Measurements from ENCODE around the gene RPH3AL. TPM values are rescaled to one million over a fixed set of nuclear protein-coding genes. Genes with fewer than 3 reads are reported as not detected.

The RPH3AL gene
- total RNA-seq, 1 donor, result 2.9 TPM

DNA sequence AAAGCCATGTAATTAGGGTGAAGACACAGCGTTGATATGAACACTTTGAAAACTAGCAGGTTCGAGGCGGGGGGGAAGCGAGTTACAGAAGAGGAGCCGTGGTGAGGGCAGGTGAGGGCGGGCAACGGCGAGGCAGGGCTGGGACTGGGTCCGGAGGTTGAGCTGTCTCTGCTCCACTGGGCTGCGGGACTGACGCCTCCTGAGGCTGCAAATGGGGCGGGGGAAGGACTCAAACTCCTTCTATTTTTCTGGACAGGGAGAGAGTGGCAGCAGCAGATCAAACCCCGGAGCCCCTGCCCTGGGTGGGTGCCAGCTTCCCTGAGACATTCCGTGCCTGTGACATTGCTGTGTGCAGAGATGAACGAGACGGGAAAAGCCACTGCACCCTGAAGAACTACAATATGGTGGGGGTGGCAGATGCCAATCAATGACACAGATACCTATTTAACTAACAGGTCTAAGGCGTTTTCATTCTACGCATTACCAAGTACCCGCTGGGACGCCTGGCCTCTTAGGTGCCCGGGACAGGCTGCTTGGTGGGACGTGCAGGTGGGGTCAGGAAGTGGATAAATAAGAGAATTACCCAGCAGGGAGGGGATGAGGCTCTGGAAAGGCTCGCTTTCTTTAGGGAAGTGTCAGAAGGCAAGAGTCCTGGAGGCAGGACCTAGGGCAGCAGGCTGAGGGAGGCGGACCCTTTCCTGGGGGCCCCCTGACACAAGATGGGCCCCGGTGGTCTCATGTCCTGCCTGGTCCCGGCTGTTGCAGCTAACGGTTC, 30.4 kb downstream of the RPH3AL start:
- peak; percentile 31 for DNase-seq (ENCODE audit: insufficient read length, low spot score, missing footprints)
- Histone ChIP-seq H3K9me3 (ENCODE audit: low read depth, low read length) (no peaks in the 10 kb centered on the region), H3K4me2 (ENCODE audit: insufficient read depth, low read length) (no peak overlapping the region), H3K4me1 (ENCODE audit: insufficient read depth, low read length) (no peaks in the 10 kb centered on the region), H4K20me1 (ENCODE audit: insufficient read depth, low read length) (no peaks in the 10 kb centered on the region), H2AFZ (ENCODE audit: low read length) (no peak overlapping the region), H3K4me3 (ENCODE audit: insufficient read depth, low read length) (no peak overlapping the region), H3K79me2 (ENCODE audit: insufficient read depth, low read length) (no peaks in the 10 kb centered on the region), H3K36me3 (ENCODE audit: insufficient read depth, low read length) (no peaks in the 10 kb centered on the region), H3K27ac (ENCODE audit: low read depth, low read length) (no peak overlapping the region), H3K27me3 (ENCODE audit: insufficient read depth, low read length) (no peaks in the 10 kb centered on the region)
- TF ChIP-seq, protein P1, sequence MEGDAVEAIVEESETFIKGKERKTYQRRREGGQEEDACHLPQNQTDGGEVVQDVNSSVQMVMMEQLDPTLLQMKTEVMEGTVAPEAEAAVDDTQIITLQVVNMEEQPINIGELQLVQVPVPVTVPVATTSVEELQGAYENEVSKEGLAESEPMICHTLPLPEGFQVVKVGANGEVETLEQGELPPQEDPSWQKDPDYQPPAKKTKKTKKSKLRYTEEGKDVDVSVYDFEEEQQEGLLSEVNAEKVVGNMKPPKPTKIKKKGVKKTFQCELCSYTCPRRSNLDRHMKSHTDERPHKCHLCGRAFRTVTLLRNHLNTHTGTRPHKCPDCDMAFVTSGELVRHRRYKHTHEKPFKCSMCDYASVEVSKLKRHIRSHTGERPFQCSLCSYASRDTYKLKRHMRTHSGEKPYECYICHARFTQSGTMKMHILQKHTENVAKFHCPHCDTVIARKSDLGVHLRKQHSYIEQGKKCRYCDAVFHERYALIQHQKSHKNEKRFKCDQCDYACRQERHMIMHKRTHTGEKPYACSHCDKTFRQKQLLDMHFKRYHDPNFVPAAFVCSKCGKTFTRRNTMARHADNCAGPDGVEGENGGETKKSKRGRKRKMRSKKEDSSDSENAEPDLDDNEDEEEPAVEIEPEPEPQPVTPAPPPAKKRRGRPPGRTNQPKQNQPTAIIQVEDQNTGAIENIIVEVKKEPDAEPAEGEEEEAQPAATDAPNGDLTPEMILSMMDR (IDR thresholded peaks at IDR 0.05; ENCODE audit: extremely low read depth, low read depth, low read length), result no peak

DNA sequence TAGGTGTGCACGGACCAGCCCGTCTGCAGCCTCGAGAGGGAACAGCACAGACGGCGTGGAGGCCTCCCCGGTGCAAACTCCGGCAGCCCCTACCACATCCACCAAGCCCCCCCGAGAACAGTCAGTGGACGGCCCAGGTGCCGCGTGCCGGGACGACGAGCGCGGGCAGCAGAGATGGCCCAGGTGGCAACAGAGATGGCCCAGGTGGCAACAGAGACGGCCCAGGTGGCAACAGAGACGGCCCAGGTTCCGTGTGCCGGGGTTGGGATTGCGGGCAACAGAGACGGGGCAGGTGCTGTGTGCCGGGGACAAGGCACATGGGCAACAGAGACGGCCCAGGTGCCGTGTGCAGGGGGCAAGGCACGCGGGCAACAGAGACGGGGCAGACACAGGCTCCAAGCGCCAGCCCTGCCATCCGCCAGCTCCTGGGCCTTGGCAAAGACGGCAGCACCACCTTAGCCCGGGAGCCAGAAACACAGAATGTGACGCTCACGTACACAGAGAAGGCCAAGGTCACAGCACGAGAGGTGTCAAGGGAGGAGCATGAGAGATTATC, 31.1 kb downstream of the RPH3AL start:
- Histone ChIP-seq H2AFZ (ENCODE audit: low read length) (no peak overlapping the region), H3K4me2 (ENCODE audit: insufficient read depth, low read length) (no peak overlapping the region), H3K4me1 (ENCODE audit: insufficient read depth, low read length) (no peaks in the 10 kb centered on the region), H3K36me3 (ENCODE audit: insufficient read depth, low read length) (no peaks in the 10 kb centered on the region), H3K79me2 (ENCODE audit: insufficient read depth, low read length) (no peaks in the 10 kb centered on the region), H3K27ac (ENCODE audit: low read depth, low read length) (no peak overlapping the region), H3K4me3 (ENCODE audit: insufficient read depth, low read length) (no peak overlapping the region), H4K20me1 (ENCODE audit: insufficient read depth, low read length) (no peaks in the 10 kb centered on the region), H3K9me3 (ENCODE audit: low read depth, low read length) (no peaks in the 10 kb centered on the region), H3K27me3 (ENCODE audit: insufficient read depth, low read length) (no peaks in the 10 kb centered on the region)
- TF ChIP-seq, protein P1 (IDR thresholded peaks at IDR 0.05; ENCODE audit: extremely low read depth, low read depth, low read length), result no peak
- DNase-seq (ENCODE audit: insufficient read length, low spot score, missing footprints), result peak; percentile 56

DNA sequence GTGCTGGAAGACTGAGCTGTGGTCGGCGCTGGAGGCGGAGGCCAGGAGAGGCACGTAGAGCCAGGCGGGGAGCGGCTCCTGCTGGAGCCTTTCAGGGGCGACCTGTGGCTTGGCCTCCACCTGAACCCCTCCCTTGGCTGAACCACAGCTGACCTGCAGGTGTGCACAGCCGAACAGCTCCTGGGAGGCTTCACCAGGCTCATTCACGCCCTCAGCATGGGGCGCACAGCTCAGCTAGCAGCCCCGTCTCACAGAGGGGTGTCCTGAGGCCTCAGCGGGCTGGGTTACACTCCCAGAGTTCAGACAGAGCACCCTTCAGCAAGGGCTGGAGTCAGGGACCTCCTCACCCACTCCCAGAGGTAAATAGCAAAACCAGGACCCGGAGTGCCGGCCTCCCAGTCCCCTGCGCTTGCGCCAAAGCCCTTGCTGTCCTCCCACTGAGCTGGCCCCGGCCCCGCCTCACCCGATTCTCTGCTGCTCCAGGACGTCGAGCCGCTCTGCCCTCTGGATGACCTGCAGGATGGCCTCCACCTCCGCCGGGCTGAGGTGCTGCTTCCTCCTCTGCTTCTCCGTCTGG, 31.7 kb downstream of the RPH3AL start:
- DNase-seq (ENCODE audit: insufficient read length, low spot score, missing footprints), result peak; percentile 35
- TF ChIP-seq, protein P1 (IDR thresholded peaks at IDR 0.05; ENCODE audit: extremely low read depth, low read depth, low read length), result no peak
- Histone ChIP-seq H3K9me3 (ENCODE audit: low read depth, low read length) (no peaks in the 10 kb centered on the region), H3K4me1 (ENCODE audit: insufficient read depth, low read length) (no peaks in the 10 kb centered on the region), H4K20me1 (ENCODE audit: insufficient read depth, low read length) (no peaks in the 10 kb centered on the region), H2AFZ (ENCODE audit: low read length) (no peak overlapping the region), H3K4me3 (ENCODE audit: insufficient read depth, low read length) (no peak overlapping the region), H3K27ac (ENCODE audit: low read depth, low read length) (no peak overlapping the region), H3K36me3 (ENCODE audit: insufficient read depth, low read length) (no peaks in the 10 kb centered on the region), H3K27me3 (ENCODE audit: insufficient read depth, low read length) (no peaks in the 10 kb centered on the region), H3K79me2 (ENCODE audit: insufficient read depth, low read length) (no peaks in the 10 kb centered on the region), H3K4me2 (ENCODE audit: insufficient read depth, low read length) (no peak overlapping the region)

DNA sequence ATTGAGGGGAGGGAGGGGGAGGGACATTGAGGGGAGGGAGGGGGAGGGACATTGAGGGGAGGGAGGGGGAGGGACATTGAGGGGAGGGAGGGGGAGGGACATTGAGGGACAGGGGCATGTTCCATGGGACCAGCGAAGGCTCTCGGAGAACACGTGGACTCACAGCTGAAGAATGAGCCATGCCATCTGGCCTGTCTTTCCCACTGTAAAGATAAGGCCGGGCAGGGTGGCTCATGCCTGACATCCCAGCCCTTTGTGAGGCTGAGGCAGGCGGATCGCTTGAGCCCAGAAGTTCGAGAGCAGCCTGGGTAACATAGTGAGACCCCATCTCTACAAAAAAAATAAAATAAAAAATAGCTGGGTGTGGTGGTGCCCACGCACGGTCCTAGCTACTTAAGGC, 32.5 kb downstream of the RPH3AL start:
- Histone ChIP-seq H3K27me3 (ENCODE audit: insufficient read depth, low read length) (no peaks in the 10 kb centered on the region), H3K27ac (ENCODE audit: low read depth, low read length) (no peak overlapping the region), H3K36me3 (ENCODE audit: insufficient read depth, low read length) (no peaks in the 10 kb centered on the region), H3K79me2 (ENCODE audit: insufficient read depth, low read length) (no peaks in the 10 kb centered on the region), H4K20me1 (ENCODE audit: insufficient read depth, low read length) (no peaks in the 10 kb centered on the region), H3K9me3 (ENCODE audit: low read depth, low read length) (no peaks in the 10 kb centered on the region), H2AFZ (ENCODE audit: low read length) (no peak overlapping the region), H3K4me3 (ENCODE audit: insufficient read depth, low read length) (no peak overlapping the region), H3K4me2 (ENCODE audit: insufficient read depth, low read length) (no peak overlapping the region), H3K4me1 (ENCODE audit: insufficient read depth, low read length) (no peaks in the 10 kb centered on the region)
- peak; percentile 14 for DNase-seq (ENCODE audit: insufficient read length, low spot score, missing footprints)
- TF ChIP-seq, protein P1 (IDR thresholded peaks at IDR 0.05; ENCODE audit: extremely low read depth, low read depth, low read length), result no peak

Measured in osteoblast (primary cell).